ENCODE data around the gene A2ML1.
"Not testable (repeated sequence)": the region's sequence is repeated elsewhere in the genome, so short reads cannot be mapped to it uniquely, and the experiment has no call there.

DNA sequence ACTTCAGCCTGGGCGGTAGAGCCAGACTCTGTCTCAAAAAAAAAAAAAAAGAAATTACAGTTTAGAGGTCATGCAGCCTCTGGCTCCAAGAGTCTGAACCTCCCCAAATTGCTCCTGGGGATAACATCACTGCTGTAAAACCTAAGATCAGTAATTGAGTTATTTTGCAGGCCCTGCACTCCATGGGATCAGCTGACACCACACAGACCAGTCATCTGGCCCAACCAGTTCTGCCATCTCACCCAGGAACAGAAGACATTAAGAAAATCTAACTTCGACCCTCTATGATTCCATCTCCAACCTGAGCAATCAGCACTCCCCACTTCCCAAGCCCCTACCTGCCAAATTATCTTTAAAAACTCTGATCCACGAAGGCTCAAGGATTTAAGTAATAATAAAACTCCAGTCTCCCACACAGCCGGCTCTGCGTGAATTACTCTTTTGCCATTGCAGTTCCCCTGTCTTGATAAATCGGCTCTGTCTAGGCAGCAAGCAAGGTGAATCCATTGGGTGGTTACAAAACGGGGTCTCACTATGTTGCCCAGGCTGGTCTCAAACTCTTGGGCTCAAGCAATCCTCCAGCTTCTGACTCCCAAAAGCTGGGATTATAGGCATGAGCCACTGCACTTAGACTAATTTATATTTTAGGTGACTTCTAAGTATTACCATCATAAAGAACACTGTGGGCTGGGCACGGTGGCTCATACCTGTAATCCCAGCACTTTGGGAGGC lies 1.6 kb upstream of the A2ML1 start:
- TF ChIP-seq EP300 (IDR thresholded peaks at IDR 0.05; ENCODE audit: low read depth); POLR2A (IDR thresholded peaks at IDR 0.05): not testable (repeated sequence)
- TF ChIP-seq, protein P1, sequence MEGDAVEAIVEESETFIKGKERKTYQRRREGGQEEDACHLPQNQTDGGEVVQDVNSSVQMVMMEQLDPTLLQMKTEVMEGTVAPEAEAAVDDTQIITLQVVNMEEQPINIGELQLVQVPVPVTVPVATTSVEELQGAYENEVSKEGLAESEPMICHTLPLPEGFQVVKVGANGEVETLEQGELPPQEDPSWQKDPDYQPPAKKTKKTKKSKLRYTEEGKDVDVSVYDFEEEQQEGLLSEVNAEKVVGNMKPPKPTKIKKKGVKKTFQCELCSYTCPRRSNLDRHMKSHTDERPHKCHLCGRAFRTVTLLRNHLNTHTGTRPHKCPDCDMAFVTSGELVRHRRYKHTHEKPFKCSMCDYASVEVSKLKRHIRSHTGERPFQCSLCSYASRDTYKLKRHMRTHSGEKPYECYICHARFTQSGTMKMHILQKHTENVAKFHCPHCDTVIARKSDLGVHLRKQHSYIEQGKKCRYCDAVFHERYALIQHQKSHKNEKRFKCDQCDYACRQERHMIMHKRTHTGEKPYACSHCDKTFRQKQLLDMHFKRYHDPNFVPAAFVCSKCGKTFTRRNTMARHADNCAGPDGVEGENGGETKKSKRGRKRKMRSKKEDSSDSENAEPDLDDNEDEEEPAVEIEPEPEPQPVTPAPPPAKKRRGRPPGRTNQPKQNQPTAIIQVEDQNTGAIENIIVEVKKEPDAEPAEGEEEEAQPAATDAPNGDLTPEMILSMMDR (IDR thresholded peaks at IDR 0.05): not testable (repeated sequence)
